ENCODE data around the gene MYZAP.

DNA sequence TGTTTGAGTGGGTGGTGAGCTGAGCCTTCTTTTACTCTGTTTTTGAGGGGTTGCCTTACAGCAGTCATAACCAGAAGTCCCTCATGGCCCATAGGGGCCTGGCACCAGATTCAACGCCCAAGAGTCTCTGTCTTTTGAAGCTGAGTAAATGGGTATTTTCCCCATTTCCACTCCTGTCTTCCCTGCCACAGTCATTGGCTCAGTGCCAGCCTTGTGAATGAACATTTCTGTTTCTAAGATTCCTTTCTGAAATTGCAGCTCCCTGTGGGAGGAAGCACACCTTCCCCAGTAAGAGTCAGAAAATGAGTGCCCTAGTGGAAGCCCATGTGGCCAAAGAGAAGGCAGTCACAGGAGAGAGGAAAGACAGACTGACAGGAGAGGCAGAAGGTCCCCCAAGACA, 71.1 kb downstream of the MYZAP start:
- TF ChIP-seq, protein P1, sequence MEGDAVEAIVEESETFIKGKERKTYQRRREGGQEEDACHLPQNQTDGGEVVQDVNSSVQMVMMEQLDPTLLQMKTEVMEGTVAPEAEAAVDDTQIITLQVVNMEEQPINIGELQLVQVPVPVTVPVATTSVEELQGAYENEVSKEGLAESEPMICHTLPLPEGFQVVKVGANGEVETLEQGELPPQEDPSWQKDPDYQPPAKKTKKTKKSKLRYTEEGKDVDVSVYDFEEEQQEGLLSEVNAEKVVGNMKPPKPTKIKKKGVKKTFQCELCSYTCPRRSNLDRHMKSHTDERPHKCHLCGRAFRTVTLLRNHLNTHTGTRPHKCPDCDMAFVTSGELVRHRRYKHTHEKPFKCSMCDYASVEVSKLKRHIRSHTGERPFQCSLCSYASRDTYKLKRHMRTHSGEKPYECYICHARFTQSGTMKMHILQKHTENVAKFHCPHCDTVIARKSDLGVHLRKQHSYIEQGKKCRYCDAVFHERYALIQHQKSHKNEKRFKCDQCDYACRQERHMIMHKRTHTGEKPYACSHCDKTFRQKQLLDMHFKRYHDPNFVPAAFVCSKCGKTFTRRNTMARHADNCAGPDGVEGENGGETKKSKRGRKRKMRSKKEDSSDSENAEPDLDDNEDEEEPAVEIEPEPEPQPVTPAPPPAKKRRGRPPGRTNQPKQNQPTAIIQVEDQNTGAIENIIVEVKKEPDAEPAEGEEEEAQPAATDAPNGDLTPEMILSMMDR (conservative IDR thresholded peaks at IDR 0.05), result no peak
- no peak for TF ChIP-seq EZH2 (IDR thresholded peaks at IDR 0.05; ENCODE audit: low read depth)

Data from PC-9 (cell line).